NCI-H460 (cell line): ENCODE measurements around the gene AKAP1. TPM values are rescaled to one million over a fixed set of nuclear protein-coding genes. Genes with fewer than 3 reads are reported as not detected.
A peak's percentile ranks its signal among the peaks of the same experiment; 100 is the strongest.

Experiments
- DNase-seq: peaks from one replicate; pipeline ENCODE4 v3.0.0-alpha.2; 2016; ENCODE audit warnings: low read depth; ENCODE audit errors: extremely low read depth
- polyA plus RNA-seq: library from polyadenylated mRNA; depleted of rRNA; stranded (reverse); fragments of >200 nt; gene quantifications from 2 replicates; pipeline ENCODE4 v1.2.3, GENCODE V29; 2014; cell fraction: nucleus; rRNA removed
- total RNA-seq: library from RNA; depleted of rRNA; stranded (reverse); fragments of >200 nt; shearing (Covaris generic); gene quantifications from 2 replicates; pipeline ENCODE4 v1.2.3, GENCODE V29; 2014; rRNA removed

AKAP1 gene, protein sequence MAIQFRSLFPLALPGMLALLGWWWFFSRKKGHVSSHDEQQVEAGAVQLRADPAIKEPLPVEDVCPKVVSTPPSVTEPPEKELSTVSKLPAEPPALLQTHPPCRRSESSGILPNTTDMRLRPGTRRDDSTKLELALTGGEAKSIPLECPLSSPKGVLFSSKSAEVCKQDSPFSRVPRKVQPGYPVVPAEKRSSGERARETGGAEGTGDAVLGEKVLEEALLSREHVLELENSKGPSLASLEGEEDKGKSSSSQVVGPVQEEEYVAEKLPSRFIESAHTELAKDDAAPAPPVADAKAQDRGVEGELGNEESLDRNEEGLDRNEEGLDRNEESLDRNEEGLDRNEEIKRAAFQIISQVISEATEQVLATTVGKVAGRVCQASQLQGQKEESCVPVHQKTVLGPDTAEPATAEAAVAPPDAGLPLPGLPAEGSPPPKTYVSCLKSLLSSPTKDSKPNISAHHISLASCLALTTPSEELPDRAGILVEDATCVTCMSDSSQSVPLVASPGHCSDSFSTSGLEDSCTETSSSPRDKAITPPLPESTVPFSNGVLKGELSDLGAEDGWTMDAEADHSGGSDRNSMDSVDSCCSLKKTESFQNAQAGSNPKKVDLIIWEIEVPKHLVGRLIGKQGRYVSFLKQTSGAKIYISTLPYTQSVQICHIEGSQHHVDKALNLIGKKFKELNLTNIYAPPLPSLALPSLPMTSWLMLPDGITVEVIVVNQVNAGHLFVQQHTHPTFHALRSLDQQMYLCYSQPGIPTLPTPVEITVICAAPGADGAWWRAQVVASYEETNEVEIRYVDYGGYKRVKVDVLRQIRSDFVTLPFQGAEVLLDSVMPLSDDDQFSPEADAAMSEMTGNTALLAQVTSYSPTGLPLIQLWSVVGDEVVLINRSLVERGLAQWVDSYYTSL
- total RNA-seq: 22.0 and 22.2 TPM in 2 replicates
- 44.8 and 59.8 TPM in 2 replicates for polyA plus RNA-seq

GRCh38 chr17:57084802-57085447 lies at the start of gene AKAP1:
Gene AKAP1 (plus strand): TSS chr17:57085246. CDS start chr17:57105465, 20,219 bp downstream.
- peak; percentile 94 for DNase-seq

- DNase-seq: no peak
Measured at GRCh38 chr17:57035971-57036481, 49.0 kb upstream of the AKAP1 start.

DNA sequence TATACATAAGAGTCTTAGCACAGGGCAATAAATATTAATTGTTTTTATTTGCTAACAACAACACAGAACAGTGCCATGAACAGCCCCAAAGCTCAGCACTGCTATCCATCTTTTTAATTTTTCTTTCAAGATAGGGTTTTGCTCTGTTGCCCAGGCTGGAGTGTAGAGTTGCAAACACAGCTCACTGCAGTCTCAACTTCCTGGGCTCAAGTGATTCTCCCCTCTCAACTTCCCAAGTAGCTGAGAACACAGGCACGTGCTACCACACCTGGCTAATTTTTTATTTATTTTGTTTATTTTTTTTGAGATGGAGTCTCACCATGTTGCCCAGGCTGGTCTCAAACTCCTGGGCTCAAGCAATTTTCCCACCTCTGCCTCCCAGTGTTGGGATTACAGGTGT lies 47.6 kb upstream of the AKAP1 start:
- DNase-seq: no peak

GRCh38 chr17:57038486-57038885 lies 46.6 kb upstream of the AKAP1 start:
- no peak for DNase-seq

- DNase-seq: no peak
Measured at GRCh38 chr17:57040571-57040970, 44.5 kb upstream of the AKAP1 start.

GRCh38 chr17:57043276-57043675 lies 41.8 kb upstream of the AKAP1 start:
- DNase-seq: no peak

- DNase-seq: no peak
Measured at GRCh38 chr17:57044976-57045867, 39.8 kb upstream of the AKAP1 start.

GRCh38 chr17:57045868-57046704 lies 39.0 kb upstream of the AKAP1 start:
- no peak for DNase-seq

GRCh38 chr17:57046749-57047148 lies 38.3 kb upstream of the AKAP1 start:
- no peak for DNase-seq

DNA sequence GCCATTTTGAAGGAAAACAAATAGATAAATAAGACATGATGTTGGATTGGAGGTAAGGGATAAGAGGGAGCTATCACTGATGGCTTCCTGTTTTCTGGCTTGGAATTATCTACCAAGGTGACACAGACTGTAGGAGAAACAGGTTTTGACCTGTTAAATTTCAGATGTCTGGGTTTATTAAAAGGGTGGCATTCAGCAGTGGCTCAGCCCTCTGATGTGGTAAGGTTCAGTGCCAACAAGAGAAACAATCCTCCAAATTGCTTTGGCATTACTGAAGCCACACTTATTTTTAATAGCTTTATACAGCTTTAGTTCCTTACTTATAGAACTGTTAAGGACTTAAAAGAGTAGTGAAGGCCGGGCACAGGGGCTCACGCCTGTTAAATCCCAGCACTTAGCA lies 37.0 kb upstream of the AKAP1 start:
- no peak for DNase-seq

DNA sequence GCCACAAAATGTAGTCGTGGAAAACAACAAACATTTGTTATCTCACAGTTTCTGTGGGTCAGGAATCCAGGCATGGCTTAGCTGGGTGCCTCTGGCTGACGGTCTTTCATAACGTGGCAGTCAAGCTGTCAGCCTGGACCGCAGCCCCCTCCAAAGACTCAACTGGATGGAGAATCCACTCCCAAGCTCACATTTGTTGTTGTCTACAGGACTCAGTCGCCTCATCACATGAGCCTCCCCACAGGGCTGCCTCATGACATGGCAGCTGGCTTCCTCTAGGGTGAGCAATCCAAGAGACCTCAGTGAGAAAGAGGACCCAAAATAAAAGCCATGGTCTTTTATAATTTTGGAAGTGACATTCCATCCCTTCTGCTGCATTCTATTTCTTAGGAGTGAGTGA lies 34.7 kb upstream of the AKAP1 start:
- DNase-seq: no peak

- no peak for DNase-seq
Measured at GRCh38 chr17:57051886-57052361, 33.1 kb upstream of the AKAP1 start.

- no peak for DNase-seq
Measured at GRCh38 chr17:57062865-57063264, 22.2 kb upstream of the AKAP1 start.

DNA sequence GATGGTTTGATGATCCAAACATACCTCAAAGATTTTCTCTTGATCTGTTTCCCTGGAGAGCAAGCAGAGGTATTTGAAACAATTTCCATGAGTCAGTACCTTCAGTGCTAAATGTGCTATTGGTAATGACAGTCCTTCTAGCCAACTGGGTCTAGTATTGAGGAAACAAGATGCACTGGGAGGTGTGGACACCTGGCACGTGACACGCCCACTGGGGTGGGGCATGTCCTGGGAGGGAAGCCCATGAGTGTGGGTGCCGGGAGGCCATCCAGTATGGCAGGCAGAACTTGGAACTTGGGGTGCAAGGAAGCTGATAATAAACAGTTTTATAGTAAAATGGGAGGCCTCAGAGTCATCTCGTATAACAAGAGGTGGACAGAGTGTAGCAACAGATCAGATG lies 17.9 kb upstream of the AKAP1 start:
- DNase-seq: no peak

DNA sequence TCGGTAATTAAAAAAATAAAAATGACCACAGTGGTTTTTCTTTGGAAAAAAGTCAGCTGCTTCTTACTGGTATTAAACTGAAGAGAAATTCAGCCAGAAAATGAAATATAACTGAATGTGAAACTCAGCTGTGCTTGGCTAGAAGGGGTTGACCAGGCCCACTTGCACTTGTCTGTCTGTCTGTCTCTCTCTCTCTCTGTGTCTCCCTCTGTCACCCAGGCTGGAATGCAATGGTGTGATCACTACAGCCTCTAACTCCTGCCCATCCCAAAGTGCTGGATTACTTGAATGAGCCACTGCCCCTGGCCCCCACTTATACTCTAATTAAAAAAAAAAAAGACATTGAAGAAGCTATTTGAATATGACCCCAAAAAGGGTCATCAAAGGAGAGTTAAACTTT lies 17.3 kb upstream of the AKAP1 start:
- DNase-seq: no peak

- no peak for DNase-seq
Measured at GRCh38 chr17:57068222-57068658, 16.8 kb upstream of the AKAP1 start.

GRCh38 chr17:57068707-57069106 lies 16.3 kb upstream of the AKAP1 start:
- DNase-seq: no peak
